ENCODE results near the gene ESYT1.
"Not testable (repeated sequence)": the region's sequence is repeated elsewhere in the genome, so short reads cannot be mapped to it uniquely, and the experiment has no call there.

ESYT1 gene

DNA sequence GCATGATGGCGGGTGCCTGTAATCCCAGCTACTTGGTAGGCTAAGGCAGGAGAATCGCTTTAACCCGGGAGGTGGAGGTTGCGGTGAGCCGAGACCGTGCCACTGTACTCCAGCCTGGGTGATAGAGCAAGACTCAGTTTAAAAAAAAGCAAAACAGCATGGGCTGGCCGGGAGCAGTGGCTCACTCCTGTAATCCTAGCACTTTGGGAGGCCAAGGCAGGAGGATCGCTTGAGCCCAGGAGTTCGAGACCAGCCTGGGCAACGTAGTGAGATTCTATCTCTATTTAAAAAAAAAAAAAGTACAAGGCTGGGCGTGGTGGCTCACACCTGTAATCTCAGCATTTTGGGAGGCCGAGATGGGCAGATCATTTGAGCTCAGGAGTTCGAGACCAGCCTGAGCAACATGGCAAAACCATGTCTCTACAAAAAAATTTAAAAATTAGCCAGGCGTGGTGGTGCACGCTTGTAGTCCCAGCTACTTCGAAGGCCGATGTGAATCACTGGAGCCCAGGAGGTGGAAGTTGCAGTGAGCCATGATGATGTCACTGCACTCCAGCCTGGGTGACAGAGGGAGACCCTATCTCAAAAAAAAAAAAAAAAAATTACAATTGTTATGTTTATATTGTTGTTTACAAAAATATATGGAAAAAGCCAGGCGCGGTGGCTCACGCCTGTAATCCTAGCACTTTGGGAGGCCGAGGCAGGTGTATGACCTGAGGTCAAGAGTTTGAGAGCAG is 28.6 kb downstream of the ESYT1 start:
- DNase-seq (ENCODE audit: low spot score) = not testable (repeated sequence)

DNA sequence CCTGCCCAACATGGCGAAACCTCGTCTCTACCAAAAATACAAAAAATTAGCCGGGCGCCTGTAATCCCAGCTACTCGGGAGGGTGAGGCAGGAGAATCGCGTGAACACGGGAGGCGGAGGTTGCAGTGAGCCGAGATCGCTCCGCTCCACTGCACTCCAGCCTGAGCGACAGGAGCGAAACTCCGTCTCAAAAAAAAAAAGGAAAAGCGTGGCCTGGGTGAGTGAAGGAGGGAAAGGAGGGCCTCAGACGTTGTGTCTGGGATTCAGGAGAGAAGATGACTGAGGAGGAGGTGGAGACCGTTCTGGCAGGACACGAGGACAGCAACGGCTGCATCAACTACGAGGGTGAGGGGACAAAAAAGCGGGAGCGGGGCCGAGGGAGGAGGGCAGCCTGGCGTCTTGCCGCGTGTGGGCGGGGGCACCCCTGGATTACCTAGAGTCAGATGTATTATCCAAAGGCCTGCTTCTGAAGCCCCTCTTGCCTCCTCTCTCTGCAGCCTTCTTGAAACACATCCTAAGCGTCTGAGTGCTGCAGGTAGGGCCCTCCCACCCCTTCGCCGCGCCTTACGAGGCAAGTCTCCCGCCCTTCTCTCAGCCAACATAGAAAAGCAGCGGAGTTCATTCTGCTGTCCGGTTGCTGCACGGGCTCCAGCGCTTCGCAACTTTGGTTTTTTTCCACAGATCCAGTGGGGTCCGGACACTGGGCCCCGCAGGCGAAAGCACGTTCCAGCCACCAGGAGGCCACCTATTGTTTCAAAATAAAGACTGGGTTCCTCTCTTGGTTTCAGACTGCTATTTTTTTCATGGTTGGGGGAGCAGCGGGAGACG is 29.3 kb downstream of the ESYT1 start:
- DNase-seq (ENCODE audit: low spot score) = peak; percentile 50

DNA sequence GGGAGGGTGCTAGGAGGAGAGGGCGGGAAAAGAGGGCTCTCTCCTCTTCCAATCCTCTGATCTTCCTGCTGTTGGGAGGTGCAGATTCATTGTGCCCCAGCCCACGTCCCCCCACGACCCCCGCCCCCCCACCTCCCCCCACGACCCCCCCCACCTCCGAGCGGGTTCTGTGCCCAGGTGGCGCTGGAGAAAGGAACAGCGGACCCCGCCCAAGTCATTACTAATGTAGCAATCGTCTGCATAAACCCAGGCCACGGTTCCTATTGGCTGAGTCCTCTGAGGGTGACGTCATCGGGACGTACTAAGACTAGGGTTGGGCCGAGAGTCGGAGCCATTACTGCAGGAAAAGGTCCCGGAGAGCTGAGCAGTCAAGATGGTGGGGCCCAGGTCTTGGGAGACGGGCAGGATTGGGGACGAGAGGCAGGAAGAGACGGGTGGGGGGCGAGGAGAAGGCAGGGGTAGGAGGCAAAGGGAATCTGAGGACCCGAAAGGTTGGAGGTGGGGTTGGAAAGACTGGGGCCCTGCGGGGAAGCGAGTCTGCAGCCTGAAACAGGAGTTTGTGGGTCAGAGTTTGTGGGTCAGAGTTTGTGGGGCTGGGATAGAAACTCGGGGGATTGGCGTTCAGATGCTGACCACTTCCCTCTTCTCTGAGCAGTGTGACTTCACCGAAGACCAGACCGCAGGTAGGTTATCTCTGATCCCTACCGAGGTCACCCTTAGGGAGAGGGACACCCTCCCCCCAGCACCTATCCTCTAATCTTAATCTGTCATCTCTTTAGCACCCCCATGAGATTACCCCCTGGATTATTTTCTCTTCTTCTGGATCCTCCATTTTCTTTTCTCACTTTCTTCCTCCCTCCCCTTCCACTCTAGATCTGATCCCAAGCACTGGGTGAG is 30.2 kb downstream of the ESYT1 start, which contains the start of gene MYL6:
Gene MYL6, plus strand, starts transcription at position 331 of the 897 bp plus-strand sequence. Its CDS starts 43 bp downstream, at position 374.
- peak; percentile 96 for DNase-seq (ENCODE audit: low spot score)

DNA sequence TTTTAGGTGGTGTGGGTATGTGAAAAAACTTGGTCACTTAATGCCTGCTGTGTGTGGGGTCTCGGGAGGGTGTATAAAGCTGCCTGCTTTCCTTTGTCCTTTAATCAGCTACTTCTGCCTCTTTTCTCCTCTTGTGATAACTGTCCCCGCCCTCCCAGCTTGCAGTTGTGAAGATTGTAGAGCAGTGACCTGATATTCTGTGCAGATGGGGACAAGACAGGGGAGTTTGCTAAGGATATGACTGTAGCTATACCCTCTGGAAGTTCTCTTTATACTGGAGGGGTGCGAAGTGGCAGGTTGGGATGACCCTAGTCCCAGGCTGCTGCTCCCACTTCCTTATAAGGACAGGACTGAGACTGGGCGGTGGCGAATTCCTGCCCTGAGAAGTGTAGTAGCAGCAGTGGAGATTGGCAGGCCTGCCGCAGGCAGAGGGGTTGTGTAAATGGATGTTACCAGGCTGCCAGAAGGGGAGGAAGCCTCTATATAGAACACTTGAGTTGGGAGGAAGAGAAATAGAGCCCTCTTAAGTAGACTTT is 30.9 kb downstream of the ESYT1 start:
- DNase-seq (ENCODE audit: low spot score) = peak; percentile 53

DNA sequence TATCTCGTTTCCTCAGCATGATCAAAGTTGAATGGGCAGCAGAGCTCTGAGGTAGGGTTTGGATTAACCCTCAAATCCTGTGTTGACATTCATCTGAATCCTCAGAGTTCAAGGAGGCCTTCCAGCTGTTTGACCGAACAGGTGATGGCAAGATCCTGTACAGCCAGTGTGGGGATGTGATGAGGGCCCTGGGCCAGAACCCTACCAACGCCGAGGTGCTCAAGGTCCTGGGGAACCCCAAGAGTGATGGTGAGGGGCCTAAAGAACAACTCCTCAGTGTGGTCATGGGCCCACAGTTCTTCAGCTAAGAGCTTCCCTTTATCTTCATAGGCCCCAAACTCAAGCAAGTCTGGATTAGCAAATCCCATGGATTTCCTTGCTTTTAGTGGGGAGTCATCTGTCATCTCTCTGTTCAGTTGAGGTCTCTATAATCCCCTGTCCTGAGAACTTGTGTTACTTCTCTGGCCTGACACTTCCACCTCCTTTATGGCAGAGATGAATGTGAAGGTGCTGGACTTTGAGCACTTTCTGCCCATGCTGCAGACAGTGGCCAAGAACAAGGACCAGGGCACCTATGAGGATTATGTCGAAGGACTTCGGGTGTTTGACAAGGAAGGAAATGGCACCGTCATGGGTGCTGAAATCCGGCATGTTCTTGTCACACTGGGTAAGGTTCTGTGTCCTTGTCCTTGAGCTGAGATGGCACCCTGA is 31.6 kb downstream of the ESYT1 start:
- DNase-seq (ENCODE audit: low spot score) = no peak

DNA sequence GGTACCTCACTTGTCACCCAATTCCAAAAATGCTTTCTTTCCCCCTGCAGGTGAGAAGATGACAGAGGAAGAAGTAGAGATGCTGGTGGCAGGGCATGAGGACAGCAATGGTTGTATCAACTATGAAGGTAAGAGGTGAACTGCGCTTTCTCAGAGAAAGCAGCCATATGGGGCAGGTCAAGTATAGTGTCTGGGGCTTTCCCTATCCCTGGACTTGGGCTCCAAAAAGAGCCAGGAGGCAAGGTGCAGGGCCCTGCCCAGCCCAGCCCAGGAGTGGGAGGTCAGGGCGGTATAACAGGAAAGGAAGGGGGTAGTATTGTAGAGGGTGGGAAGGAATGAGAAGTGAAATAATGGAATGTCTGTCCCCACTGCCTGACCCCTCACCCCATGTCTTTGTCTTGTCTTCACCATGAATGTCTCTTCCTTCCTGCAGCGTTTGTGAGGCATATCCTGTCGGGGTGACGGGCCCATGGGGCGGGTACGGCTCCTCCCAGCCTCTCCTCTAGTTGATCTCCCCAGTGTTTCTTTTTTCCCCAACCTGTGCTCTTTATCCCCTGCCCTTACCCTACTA is 32.2 kb downstream of the ESYT1 start:
- no peak for DNase-seq (ENCODE audit: low spot score)

DNA sequence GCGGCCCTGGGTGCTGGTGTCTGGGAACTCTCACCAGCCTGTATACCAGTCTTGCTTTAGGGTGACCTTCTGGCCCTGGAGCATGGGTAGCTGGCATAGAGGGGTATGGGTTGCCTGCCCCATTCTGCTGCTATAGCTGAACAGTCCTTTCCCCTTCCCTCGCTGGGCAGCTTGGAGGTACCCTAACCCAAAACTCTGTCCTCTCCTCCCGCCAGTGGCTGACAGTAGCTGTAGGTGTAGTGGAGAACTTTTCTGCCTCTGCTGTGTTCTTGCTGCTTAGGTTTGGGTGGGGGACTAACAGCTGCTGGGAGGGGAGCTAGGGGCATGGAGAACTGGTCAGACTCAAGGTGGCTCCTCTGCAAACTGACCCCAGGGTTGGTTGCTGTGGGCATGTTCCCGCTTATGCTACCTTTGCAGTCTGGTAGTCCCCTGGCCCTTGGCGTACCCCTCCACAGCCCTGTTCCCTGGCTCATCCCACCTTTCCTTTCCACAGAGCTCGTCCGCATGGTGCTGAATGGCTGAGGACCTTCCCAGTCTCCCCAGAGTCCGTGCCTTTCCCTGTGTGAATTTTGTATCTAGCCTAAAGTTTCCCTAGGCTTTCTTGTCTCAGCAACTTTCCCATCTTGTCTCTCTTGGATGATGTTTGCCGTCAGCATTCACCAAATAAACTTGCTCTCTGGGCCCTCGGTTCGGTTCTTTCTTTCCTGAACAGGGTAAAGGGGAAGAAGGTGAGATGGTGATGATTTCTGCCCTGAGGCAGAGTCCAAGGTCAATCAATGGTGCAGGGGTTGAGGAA is 33.0 kb downstream of the ESYT1 start:
- no peak for DNase-seq (ENCODE audit: low spot score)

DNA sequence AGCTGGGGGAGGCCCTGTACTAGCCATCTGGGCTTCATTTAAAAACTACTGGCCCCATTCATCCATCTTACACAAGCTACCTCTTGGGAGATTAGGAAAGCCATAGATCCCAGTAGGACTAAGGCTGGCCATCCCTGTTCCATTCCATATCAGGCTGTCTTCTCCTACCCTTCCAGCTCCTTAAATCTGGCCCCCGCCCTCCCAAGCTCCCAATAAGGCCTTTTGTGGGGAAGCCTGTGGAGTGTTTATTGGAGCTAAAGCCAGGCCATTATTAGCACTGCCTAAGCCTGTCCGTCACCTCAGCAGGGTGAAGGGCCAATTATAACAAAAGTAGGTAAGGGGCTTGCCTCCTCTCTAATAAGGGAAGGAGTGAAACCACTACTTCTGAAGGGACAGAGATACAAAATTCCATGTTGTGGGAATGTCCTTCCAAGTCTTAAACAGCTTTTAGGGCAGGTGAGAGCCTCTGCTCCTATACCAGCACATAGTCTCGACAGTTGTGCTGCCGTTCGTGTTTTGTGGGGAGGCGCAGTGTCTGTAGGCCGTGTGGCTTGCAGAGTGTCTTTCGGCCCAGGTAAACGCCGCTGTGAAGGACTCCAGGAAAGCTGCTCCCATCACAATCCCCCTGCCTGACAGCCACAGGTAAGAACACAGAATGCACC is 33.8 kb downstream of the ESYT1 start:
- DNase-seq (ENCODE audit: low spot score) = no peak

DNA sequence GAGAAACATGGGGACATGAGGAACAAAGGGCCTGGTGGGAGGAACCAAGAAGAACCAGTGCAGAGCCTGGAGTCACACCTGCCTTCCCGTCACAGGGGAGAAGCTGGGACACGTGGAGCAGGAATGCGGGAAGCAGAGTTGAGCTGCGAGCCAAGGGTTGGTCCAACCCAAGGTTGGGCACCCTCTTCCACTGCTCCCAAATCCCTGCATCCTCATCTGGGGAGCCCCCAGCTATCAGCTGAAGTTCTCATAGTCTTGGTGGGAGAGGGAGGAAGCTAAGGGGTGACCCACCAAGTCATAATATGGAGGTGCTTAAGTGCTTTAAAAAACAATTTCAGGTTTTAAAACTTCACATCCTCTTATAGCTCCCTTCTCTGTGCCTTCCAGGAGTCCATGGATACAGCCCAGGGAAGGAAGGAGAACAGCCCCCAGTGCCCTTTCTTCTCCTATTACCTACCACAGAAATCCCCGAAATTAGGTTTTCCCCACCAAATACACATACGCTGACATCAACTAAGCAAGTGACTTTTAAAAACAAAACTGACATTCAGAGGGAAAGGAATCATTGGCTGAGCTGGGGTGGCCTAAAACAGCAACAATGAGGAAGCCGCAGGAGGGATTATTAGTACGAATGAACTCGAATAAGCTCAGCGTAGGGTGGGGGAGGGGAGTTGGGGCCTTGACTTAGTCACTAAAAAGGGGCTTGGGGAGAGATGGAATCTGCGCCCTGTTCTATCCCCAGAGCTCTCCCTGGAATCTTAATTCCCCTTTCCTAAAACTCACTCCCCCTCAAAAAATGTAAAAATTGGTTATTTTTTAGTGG is 34.6 kb downstream of the ESYT1 start:
- DNase-seq (ENCODE audit: low spot score) = no peak

DNA sequence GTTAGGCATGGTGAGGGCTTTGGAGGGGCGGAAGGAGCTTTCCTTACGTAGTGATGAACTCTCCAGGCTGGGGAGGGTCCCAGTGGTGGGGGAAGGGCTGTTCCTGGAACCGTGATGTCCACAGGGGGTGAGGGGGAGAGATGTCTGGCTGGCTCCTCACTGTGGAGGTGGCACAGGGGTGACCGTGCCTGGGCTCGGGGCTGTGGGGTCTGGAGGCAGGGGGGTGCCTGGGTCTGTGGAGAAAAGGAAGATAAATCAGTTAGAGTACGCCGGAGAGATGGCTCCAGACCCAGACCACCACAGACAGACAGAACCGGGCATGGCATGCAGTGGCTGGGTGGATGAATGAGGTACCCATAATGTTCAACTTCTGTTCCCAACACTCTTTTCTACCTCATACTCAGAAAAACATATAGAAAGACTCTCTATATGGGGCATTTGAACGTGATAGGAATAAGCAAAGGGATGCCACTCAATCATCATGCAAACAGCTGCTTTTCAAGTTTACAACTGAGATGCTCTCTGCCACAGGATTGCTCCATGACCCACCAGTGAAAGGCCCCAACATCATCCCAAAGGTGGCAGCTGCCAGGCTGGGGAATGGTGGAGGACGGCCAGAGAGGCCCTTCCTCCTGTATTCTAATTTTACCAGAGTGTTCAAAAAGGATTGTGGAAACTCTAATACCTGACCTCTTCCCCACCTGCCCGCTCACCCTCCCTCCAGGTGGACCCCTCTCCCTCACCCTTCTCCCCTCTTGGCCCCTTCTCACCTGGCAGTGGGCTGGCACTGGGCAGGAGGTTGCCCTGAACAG is 35.7 kb downstream of the ESYT1 start:
- no peak for DNase-seq (ENCODE audit: low spot score)

DNA sequence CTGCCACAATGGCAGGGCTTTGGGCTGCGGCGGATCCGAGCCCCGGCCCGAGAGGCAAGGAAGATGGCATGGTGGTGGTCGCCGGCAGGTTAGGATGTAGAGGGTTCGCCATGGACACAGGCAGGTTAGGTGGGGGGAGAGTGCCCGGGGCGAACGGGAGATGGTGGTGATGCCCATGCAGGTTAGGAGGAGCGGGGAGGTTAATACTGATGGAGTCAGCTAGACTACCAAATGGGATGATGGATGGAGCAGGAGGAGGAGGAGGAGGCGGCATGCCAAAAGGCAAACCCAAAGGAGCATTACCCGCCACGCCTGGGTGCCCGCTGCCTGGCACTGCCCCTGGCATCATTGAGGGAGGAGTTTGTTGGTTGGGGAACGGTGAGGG is 36.3 kb downstream of the ESYT1 start:
- no peak for DNase-seq (ENCODE audit: low spot score)

DNA sequence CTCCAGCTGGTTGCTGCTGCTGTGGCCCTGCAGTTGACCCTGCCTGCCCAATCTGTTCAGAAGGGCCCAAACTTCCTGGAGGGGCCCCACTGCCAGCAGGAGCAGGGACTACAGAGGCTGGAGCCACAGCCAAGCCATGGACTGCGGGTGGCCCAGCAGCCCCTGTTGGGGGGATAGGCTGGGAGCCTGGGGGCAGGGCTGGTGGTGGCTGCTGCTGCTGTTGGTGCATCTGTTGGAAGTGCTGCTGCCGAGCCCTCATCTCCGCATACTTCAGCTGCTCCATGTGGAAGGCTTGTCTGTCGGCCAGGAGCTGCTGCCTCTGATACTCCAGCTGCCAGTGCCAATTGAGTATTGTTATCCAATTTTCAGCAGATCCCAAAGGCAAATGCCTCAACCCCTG is 37.3 kb downstream of the ESYT1 start:
- DNase-seq (ENCODE audit: low spot score) = no peak

DNA sequence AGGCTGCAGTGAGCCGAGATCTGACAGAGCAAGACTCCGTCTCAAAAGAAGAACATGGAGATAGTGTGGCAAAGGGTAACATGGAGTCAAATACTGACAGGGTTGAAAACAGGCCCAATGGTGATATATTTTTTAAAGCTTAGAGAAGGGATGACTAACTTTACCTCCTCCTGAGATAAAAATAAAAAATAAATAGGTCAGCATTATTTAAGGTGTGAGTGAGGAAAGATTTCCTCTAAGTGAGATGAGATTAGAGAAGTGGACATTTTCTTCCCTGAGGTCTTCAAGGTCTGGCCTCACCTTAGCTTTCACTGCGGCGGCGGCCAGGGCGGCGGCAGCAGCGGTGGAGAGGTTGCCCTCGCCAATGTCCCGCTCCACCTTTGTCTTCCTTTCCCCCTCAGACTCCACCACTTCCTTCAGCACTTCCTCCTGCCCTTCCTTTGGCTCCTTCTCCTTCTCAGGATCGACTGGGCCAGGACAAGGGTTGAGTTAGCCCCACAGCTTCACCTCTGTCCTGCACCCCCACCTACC is 41.2 kb downstream of the ESYT1 start:
- no peak for DNase-seq (ENCODE audit: low spot score)

DNA sequence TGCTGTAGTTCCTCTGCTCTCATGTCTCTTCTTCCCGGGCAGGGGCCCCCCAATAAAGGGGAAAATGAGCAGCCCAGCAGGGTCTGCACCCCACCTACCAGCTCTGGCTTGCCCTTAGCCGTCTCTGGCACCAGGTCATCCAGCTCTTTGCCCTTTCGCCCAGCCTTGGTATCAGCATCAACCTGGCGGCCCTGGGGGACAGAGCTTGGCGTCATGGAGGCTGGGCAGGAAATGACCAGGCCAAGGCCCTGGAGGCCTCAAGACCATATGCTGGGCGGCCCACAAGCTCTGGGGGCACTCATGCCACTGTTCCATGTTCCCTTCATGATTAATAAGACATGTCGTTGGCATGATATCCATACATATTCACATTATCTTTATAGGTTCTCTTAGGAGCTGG is 44.8 kb downstream of the ESYT1 start:
- no peak for DNase-seq (ENCODE audit: low spot score)

DNA sequence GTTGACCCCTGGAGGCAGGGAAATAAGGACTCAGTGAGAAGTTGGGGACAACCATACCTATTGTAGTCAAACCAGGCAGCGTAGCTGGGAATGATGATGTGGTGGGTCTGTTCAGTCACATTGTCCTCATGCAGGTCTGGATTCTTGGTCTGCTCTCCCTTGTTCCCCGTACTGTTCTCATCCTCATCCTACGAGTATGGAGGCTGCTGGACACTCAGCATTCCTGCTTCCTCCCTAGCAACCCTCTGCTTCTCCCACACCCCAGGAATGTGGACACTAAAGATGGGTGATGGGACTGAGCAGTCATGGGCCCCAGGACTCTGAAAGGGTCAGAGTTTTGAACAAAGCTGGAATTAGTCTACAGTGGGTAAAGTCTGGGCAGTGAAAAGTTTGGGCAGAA is 50.3 kb downstream of the ESYT1 start:
- no peak for DNase-seq (ENCODE audit: low spot score)

DNA sequence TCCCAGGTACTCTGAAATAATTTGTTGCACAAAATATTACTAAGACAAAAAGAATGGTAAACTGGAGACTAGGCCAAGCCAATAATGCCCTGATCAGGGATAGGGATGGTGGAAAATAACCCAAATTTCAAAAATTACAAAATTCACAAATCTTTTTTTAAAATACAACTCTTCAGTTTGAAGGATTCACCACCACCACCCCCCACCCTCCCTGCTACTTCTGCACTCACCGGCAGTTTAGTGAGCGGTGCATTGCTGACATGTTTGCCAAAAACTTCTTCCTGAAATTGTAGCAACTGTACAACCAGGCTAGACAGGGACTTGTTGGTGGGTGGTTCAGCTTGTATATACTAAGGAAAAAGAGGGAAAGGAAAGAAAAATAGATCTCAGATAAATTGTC is 58.9 kb downstream of the ESYT1 start:
- no peak for DNase-seq (ENCODE audit: low spot score)

DNA sequence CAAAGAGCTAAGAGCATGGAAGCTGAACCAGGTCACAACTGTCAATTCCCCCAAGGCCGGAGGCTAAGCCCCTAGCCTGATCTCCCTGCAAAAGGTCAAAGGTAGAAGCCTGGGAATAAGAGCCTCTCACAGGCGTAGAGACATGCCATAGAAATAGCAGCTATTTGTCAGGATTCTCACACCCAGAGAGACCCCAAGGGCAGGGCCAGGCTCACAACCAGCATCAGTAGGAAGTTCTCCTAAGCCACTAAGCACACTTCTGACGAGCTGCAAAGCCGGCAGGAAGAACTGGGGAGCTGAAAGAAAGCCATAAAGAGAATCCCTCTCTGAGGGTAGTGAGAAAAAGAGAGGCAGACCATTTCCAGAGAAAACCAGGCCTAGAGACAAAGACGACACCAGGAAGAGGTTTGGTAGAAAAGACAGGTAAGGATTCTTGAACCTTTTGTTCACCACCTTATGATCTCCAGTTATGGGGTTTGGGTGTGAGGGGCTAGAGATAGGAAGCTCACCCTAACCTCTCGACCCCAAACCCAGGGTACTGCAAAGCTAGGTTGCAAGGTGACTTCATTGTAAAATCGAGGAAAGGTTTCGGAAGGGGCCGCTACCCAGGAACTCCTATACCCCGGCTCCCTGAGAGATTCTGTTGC is 60.2 kb downstream of the ESYT1 start:
- DNase-seq (ENCODE audit: low spot score) = no peak

Measured in COLO829 (cell line).